ENCODE results near the gene DMGDH.

DNA sequence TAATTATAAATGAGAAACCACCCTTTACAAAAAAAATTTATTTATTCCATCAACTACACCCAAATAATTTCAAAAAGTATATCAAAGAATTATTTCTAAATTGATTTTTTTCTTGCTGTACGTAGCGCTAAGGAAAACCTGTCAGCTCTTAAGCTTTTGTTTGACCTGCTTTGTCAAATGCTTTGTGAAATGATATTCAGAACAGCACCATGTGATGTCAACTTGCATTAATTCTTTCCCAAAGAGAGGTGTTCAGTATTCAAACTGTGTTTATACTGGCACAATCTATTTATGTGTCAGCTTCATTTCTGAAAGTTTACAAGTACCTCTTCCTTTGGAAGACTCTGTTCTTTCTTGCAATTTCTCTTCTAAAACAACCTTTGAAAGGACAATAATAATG, 72.4 kb downstream of the DMGDH start:
- TF ChIP-seq POLR2AphosphoS5 (IDR thresholded peaks at IDR 0.05; ENCODE audit: low read depth, low read length) (no peak), POLR2A (IDR thresholded peaks at IDR 0.05; ENCODE audit: low read depth, low read length) (no peak)

Data from GM12892 (cell line).